ENCODE data around the gene DPP10.

- TF ChIP-seq, protein P1, sequence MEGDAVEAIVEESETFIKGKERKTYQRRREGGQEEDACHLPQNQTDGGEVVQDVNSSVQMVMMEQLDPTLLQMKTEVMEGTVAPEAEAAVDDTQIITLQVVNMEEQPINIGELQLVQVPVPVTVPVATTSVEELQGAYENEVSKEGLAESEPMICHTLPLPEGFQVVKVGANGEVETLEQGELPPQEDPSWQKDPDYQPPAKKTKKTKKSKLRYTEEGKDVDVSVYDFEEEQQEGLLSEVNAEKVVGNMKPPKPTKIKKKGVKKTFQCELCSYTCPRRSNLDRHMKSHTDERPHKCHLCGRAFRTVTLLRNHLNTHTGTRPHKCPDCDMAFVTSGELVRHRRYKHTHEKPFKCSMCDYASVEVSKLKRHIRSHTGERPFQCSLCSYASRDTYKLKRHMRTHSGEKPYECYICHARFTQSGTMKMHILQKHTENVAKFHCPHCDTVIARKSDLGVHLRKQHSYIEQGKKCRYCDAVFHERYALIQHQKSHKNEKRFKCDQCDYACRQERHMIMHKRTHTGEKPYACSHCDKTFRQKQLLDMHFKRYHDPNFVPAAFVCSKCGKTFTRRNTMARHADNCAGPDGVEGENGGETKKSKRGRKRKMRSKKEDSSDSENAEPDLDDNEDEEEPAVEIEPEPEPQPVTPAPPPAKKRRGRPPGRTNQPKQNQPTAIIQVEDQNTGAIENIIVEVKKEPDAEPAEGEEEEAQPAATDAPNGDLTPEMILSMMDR (IDR thresholded peaks at IDR 0.05): no peak
- no peak for TF ChIP-seq POLR2A (IDR thresholded peaks at IDR 0.05)
These were observed 1126.2 kb downstream of the DPP10 start for GRCh38 chr2:115568643-115569042.
